ENCODE results near the gene EPHB1.

The EPHB1 gene

GRCh38 chr3:135213213-135213612 is 418.2 kb downstream of the EPHB1 start:
- no peaks in the 10 kb centered on the region for H3K27me3 ChIP-seq (ENCODE audit: control insufficient read depth, insufficient read depth, low read length)
- H3K4me3 ChIP-seq (ENCODE audit: low read length), result no peak overlapping the region
- H3K36me3 ChIP-seq (ENCODE audit: control insufficient read depth, insufficient read depth, low read length), result no peaks in the 10 kb centered on the region
- H3K27ac ChIP-seq (ENCODE audit: low read depth, low read length), result no peak overlapping the region
- H3K9ac ChIP-seq (ENCODE audit: low read length), result no peak overlapping the region
- H3K4me1 ChIP-seq (ENCODE audit: control insufficient read depth, insufficient read depth, low read length), result no peaks in the 10 kb centered on the region

- H3K4me3 ChIP-seq (ENCODE audit: low read length), result no peak overlapping the region
- H3K36me3 ChIP-seq (ENCODE audit: control insufficient read depth, insufficient read depth, low read length), result no peaks in the 10 kb centered on the region
- H3K4me1 ChIP-seq (ENCODE audit: control insufficient read depth, insufficient read depth, low read length), result no peaks in the 10 kb centered on the region
- no peak overlapping the region for H3K9ac ChIP-seq (ENCODE audit: low read length)
- no peak overlapping the region for H3K27ac ChIP-seq (ENCODE audit: low read depth, low read length)
- H3K27me3 ChIP-seq (ENCODE audit: control insufficient read depth, insufficient read depth, low read length), result no peaks in the 10 kb centered on the region
Observed at GRCh38 chr3:135213822-135214221, 418.8 kb downstream of the EPHB1 start.

- no peaks in the 10 kb centered on the region for H3K27me3 ChIP-seq (ENCODE audit: control insufficient read depth, insufficient read depth, low read length)
Observed at GRCh38 chr3:135214400-135214799, 419.3 kb downstream of the EPHB1 start.

GRCh38 chr3:135215516-135215915 is 420.5 kb downstream of the EPHB1 start:
- Histone ChIP-seq H3K36me3 (ENCODE audit: control insufficient read depth, insufficient read depth, low read length) (no peaks in the 10 kb centered on the region), H3K27me3 (ENCODE audit: control insufficient read depth, insufficient read depth, low read length) (no peaks in the 10 kb centered on the region)

More at GRCh38 chr3:135214400-135214799, 419.3 kb downstream of the EPHB1 start:
- no peak overlapping the region for H3K4me3 ChIP-seq (ENCODE audit: low read length)
- H3K4me1 ChIP-seq (ENCODE audit: control insufficient read depth, insufficient read depth, low read length), result no peaks in the 10 kb centered on the region
- H3K36me3 ChIP-seq (ENCODE audit: control insufficient read depth, insufficient read depth, low read length), result no peaks in the 10 kb centered on the region
- H3K27ac ChIP-seq (ENCODE audit: low read depth, low read length), result no peak overlapping the region
- H3K9ac ChIP-seq (ENCODE audit: low read length), result no peak overlapping the region

GRCh38 chr3:135216659-135217058 is 421.6 kb downstream of the EPHB1 start:
- Histone ChIP-seq H3K27me3 (ENCODE audit: control insufficient read depth, insufficient read depth, low read length) (no peaks in the 10 kb centered on the region), H3K9ac (ENCODE audit: low read length) (no peak overlapping the region), H3K4me3 (ENCODE audit: low read length) (no peak overlapping the region), H3K27ac (ENCODE audit: low read depth, low read length) (no peak overlapping the region), H3K4me1 (ENCODE audit: control insufficient read depth, insufficient read depth, low read length) (no peaks in the 10 kb centered on the region), H3K36me3 (ENCODE audit: control insufficient read depth, insufficient read depth, low read length) (no peaks in the 10 kb centered on the region)

More at GRCh38 chr3:135215516-135215915, 420.5 kb downstream of the EPHB1 start:
- Histone ChIP-seq H3K27ac (ENCODE audit: low read depth, low read length) (no peak overlapping the region), H3K4me1 (ENCODE audit: control insufficient read depth, insufficient read depth, low read length) (no peaks in the 10 kb centered on the region), H3K9ac (ENCODE audit: low read length) (no peak overlapping the region), H3K4me3 (ENCODE audit: low read length) (no peak overlapping the region)

GRCh38 chr3:135217730-135218129 is 422.7 kb downstream of the EPHB1 start:
- Histone ChIP-seq H3K27ac (ENCODE audit: low read depth, low read length) (no peak overlapping the region), H3K9ac (ENCODE audit: low read length) (no peak overlapping the region), H3K4me1 (ENCODE audit: control insufficient read depth, insufficient read depth, low read length) (no peaks in the 10 kb centered on the region), H3K36me3 (ENCODE audit: control insufficient read depth, insufficient read depth, low read length) (no peaks in the 10 kb centered on the region), H3K4me3 (ENCODE audit: low read length) (no peak overlapping the region), H3K27me3 (ENCODE audit: control insufficient read depth, insufficient read depth, low read length) (no peaks in the 10 kb centered on the region)

- Histone ChIP-seq H3K36me3 (ENCODE audit: control insufficient read depth, insufficient read depth, low read length) (no peaks in the 10 kb centered on the region), H3K9ac (ENCODE audit: low read length) (no peak overlapping the region), H3K4me3 (ENCODE audit: low read length) (no peak overlapping the region), H3K27ac (ENCODE audit: low read depth, low read length) (no peak overlapping the region), H3K27me3 (ENCODE audit: control insufficient read depth, insufficient read depth, low read length) (no peaks in the 10 kb centered on the region), H3K4me1 (ENCODE audit: control insufficient read depth, insufficient read depth, low read length) (no peaks in the 10 kb centered on the region)
Observed at GRCh38 chr3:135218304-135218703, 423.2 kb downstream of the EPHB1 start.

- Histone ChIP-seq H3K27me3 (ENCODE audit: control insufficient read depth, insufficient read depth, low read length) (no peaks in the 10 kb centered on the region), H3K27ac (ENCODE audit: low read depth, low read length) (no peak overlapping the region), H3K9ac (ENCODE audit: low read length) (no peak overlapping the region), H3K4me3 (ENCODE audit: low read length) (no peak overlapping the region), H3K4me1 (ENCODE audit: control insufficient read depth, insufficient read depth, low read length) (no peaks in the 10 kb centered on the region), H3K36me3 (ENCODE audit: control insufficient read depth, insufficient read depth, low read length) (no peaks in the 10 kb centered on the region)
Observed at GRCh38 chr3:135218782-135219181, 423.7 kb downstream of the EPHB1 start.

- no peaks in the 10 kb centered on the region for H3K4me1 ChIP-seq (ENCODE audit: control insufficient read depth, insufficient read depth, low read length)
- H3K27ac ChIP-seq (ENCODE audit: low read depth, low read length), result no peak overlapping the region
- H3K36me3 ChIP-seq (ENCODE audit: control insufficient read depth, insufficient read depth, low read length), result no peaks in the 10 kb centered on the region
- no peaks in the 10 kb centered on the region for H3K27me3 ChIP-seq (ENCODE audit: control insufficient read depth, insufficient read depth, low read length)
- no peak overlapping the region for H3K4me3 ChIP-seq (ENCODE audit: low read length)
- no peak overlapping the region for H3K9ac ChIP-seq (ENCODE audit: low read length)
Observed at GRCh38 chr3:135224815-135225362, 429.8 kb downstream of the EPHB1 start.

- Histone ChIP-seq H3K4me3 (ENCODE audit: low read length) (no peak overlapping the region), H3K36me3 (ENCODE audit: control insufficient read depth, insufficient read depth, low read length) (no peaks in the 10 kb centered on the region), H3K9ac (ENCODE audit: low read length) (no peak overlapping the region), H3K27me3 (ENCODE audit: control insufficient read depth, insufficient read depth, low read length) (no peaks in the 10 kb centered on the region), H3K27ac (ENCODE audit: low read depth, low read length) (no peak overlapping the region), H3K4me1 (ENCODE audit: control insufficient read depth, insufficient read depth, low read length) (no peaks in the 10 kb centered on the region)
Observed at GRCh38 chr3:135226057-135226456, 431.0 kb downstream of the EPHB1 start.

GRCh38 chr3:135228201-135228600 is 433.1 kb downstream of the EPHB1 start:
- Histone ChIP-seq H3K36me3 (ENCODE audit: control insufficient read depth, insufficient read depth, low read length) (no peaks in the 10 kb centered on the region), H3K4me3 (ENCODE audit: low read length) (no peak overlapping the region), H3K4me1 (ENCODE audit: control insufficient read depth, insufficient read depth, low read length) (no peaks in the 10 kb centered on the region), H3K27ac (ENCODE audit: low read depth, low read length) (no peak overlapping the region), H3K27me3 (ENCODE audit: control insufficient read depth, insufficient read depth, low read length) (no peaks in the 10 kb centered on the region), H3K9ac (ENCODE audit: low read length) (no peak overlapping the region)

GRCh38 chr3:135229018-135229495 is 434.0 kb downstream of the EPHB1 start:
- no peak overlapping the region for H3K9ac ChIP-seq (ENCODE audit: low read length)
- H3K27ac ChIP-seq (ENCODE audit: low read depth, low read length), result no peak overlapping the region

GRCh38 chr3:135231737-135232136 is 436.7 kb downstream of the EPHB1 start:
- no peak overlapping the region for H3K4me3 ChIP-seq (ENCODE audit: low read length)
- no peaks in the 10 kb centered on the region for H3K36me3 ChIP-seq (ENCODE audit: control insufficient read depth, insufficient read depth, low read length)
- no peaks in the 10 kb centered on the region for H3K27me3 ChIP-seq (ENCODE audit: control insufficient read depth, insufficient read depth, low read length)
- no peak overlapping the region for H3K9ac ChIP-seq (ENCODE audit: low read length)
- no peaks in the 10 kb centered on the region for H3K4me1 ChIP-seq (ENCODE audit: control insufficient read depth, insufficient read depth, low read length)
- no peak overlapping the region for H3K27ac ChIP-seq (ENCODE audit: low read depth, low read length)

More at GRCh38 chr3:135229018-135229495, 434.0 kb downstream of the EPHB1 start:
- H3K36me3 ChIP-seq (ENCODE audit: control insufficient read depth, insufficient read depth, low read length), result no peaks in the 10 kb centered on the region
- H3K27me3 ChIP-seq (ENCODE audit: control insufficient read depth, insufficient read depth, low read length), result no peaks in the 10 kb centered on the region
- H3K4me1 ChIP-seq (ENCODE audit: control insufficient read depth, insufficient read depth, low read length), result no peaks in the 10 kb centered on the region
- no peak overlapping the region for H3K4me3 ChIP-seq (ENCODE audit: low read length)
